Vagina (tissue), 2 donors: ENCODE results near the gene FBXL17. TPM values are rescaled to one million over a fixed set of nuclear protein-coding genes. Genes with fewer than 3 reads are reported as not detected.

Experiments
- DNase-seq, 2 donors: peaks; one replicate each; pipeline ENCODE4 v3.0.0-alpha.2; 2017; ENCODE audit errors: extremely low spot score in 2 of 2
- H3K27ac ChIP-seq: fragments of 200-600 bp; sonication (generic); one replicate; pipeline ENCODE4 v1.5.1; 2019
- H3K27me3 ChIP-seq: fragments of 200-600 bp; sonication (generic); one replicate; pipeline ENCODE4 v1.5.1; 2019
- H3K36me3 ChIP-seq, 2 donors: fragments of 200-600 bp; sonication (generic); one replicate each; pipeline ENCODE4 v1.5.1; 2017 to 2019
- H3K4me1 ChIP-seq: fragments of 200-600 bp; sonication (generic); one replicate; pipeline ENCODE4 v1.5.1; 2019
- H3K4me3 ChIP-seq, 2 donors: fragments of 200-600 bp; sonication (generic); 1 replicate in 1 of 2; 2 replicates in 1 of 2; pipeline ENCODE4 v1.5.1; 2016 to 2019
- H3K9me3 ChIP-seq: fragments of 200-600 bp; sonication (generic); one replicate; pipeline ENCODE4 v1.5.1; 2019
- CTCF ChIP-seq, 3 experiments: fragments of 450-650 bp in 2 of 3; fragments of 200-600 bp in 1 of 3; sonication (generic) in 1 of 3; IDR thresholded peaks; one replicate each; pipeline ENCODE4 v1.5.1; 2017 to 2019; ENCODE audit warnings: antibody characterized with exemption in 3 of 3, mild to moderate bottlenecking in 2 of 3, moderate library complexity in 2 of 3
- POLR2A ChIP-seq, 2 donors: fragments of 450-650 bp; IDR thresholded peaks; one replicate each; pipeline ENCODE4 v1.6.1; 2017; ENCODE audit warnings: antibody characterized with exemption in 2 of 2, mild to moderate bottlenecking in 2 of 2, moderate library complexity in 2 of 2
- POLR2AphosphoS5 ChIP-seq, 2 donors: sonication (generic); formaldehyde crosslinking; IDR thresholded peaks; one replicate each; pipeline ENCODE4 v1.9.0; 2017; ENCODE audit warnings: antibody characterized with exemption in 2 of 2, mild to moderate bottlenecking in 2 of 2, low read depth in 1 of 2; ENCODE audit not compliant: insufficient read depth in 1 of 2
- intact Hi-C: fragments of 100-400 bp; cut with DNase I; formaldehyde crosslinking; loops from one replicate; pipeline ENCODE4 v1.15.1; 2023
- total RNA-seq: library from RNA; depleted of rRNA; stranded (reverse); fragments of >200 nt; gene quantifications from one replicate; pipeline ENCODE4 v1.2.3, GENCODE V29; 2016

FBXL17 gene
- total RNA-seq, 1 donor from 2014 or later = 15.0 TPM

DNA sequence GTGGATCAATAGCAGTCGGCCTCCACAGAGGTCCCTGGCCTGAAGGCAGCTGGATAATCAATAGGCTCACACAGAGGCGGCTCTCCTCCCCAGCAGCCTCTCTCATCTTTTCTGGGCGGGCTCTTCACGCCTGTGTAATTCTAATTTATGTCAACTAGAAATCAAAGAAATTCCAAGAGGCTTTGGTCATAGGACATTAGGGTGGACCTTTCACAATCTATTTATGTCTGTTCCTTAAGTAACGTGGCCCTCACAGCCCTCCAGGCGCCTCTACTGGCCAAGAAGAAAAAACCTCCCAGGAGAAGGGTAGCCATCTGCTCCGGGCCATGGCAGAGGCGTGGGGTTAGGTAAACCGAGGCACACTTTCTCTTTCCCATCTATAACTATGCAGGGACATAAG is 506.1 kb downstream of the FBXL17 start:
- DNase-seq = no peak
- H3K27ac ChIP-seq = no peak overlapping the region
- H3K4me3 ChIP-seq = no peak overlapping the region
- no peaks in the 10 kb centered on the region for H3K27me3 ChIP-seq
- intact Hi-C loops = no loop called here
- TF ChIP-seq POLR2A (IDR thresholded peaks at IDR 0.05) = no peak
- no peak for TF ChIP-seq CTCF (IDR thresholded peaks at IDR 0.05)
- TF ChIP-seq POLR2AphosphoS5 (IDR thresholded peaks at IDR 0.05; ENCODE audit: insufficient read depth in 1 of 2, low read depth in 1 of 2) = no peak
- H3K4me1 ChIP-seq = no peaks in the 10 kb centered on the region
- H3K36me3 ChIP-seq = no peaks in the 10 kb centered on the region
- H3K9me3 ChIP-seq = no peaks in the 10 kb centered on the region

GRCh38 chr5:107874795-107875194 is 507.1 kb downstream of the FBXL17 start:
- H3K4me3 ChIP-seq = no peak overlapping the region
- no peaks in the 10 kb centered on the region for H3K9me3 ChIP-seq
- H3K4me1 ChIP-seq = no peaks in the 10 kb centered on the region
- no peaks in the 10 kb centered on the region for H3K27me3 ChIP-seq
- H3K27ac ChIP-seq = no peak overlapping the region
- no peak for TF ChIP-seq POLR2A (IDR thresholded peaks at IDR 0.05)
- no peak for TF ChIP-seq CTCF (IDR thresholded peaks at IDR 0.05)
- TF ChIP-seq POLR2AphosphoS5 (IDR thresholded peaks at IDR 0.05; ENCODE audit: insufficient read depth in 1 of 2, low read depth in 1 of 2) = no peak
- DNase-seq = no peak
- H3K36me3 ChIP-seq = no peaks in the 10 kb centered on the region
- intact Hi-C loops = no loop called here

DNA sequence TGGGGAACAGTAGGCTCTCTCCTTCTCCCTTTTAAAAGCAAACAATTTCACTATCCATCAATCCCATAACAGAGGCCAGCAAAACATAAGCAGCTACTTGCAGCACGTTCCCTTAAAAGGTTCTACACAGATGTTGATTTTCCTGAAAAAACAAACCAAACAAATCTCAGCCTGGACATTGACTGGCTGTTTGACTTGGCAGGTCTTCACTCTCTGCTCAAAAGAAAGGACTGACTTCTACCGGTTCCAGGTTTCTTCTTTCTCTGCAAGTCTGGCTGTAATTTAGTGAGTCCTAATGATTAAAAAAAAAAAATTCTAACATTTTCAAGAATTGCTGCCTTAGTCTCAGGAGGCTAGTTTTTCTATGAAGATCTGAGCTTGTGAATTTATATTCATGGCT is 508.0 kb downstream of the FBXL17 start:
- Histone ChIP-seq H3K36me3 (no peaks in the 10 kb centered on the region), H3K27me3 (no peaks in the 10 kb centered on the region), H3K4me3 (no peak overlapping the region), H3K9me3 (no peaks in the 10 kb centered on the region), H3K4me1 (no peaks in the 10 kb centered on the region), H3K27ac (no peak overlapping the region)
- intact Hi-C loops = no loop called here
- no peak for DNase-seq
- no peak for TF ChIP-seq CTCF (IDR thresholded peaks at IDR 0.05)

GRCh38 chr5:107871023-107871422 is 510.9 kb downstream of the FBXL17 start:
- TF ChIP-seq POLR2AphosphoS5 (IDR thresholded peaks at IDR 0.05; ENCODE audit: insufficient read depth in 1 of 2, low read depth in 1 of 2) = no peak
- no peak for TF ChIP-seq POLR2A (IDR thresholded peaks at IDR 0.05)
- no peak for TF ChIP-seq CTCF (IDR thresholded peaks at IDR 0.05)
- Histone ChIP-seq H3K4me1 (no peaks in the 10 kb centered on the region), H3K36me3 (no peaks in the 10 kb centered on the region), H3K27me3 (no peaks in the 10 kb centered on the region), H3K27ac (no peak overlapping the region), H3K9me3 (no peaks in the 10 kb centered on the region), H3K4me3 (no peak overlapping the region)
- intact Hi-C loops = no loop called here
- no peak for DNase-seq

DNA sequence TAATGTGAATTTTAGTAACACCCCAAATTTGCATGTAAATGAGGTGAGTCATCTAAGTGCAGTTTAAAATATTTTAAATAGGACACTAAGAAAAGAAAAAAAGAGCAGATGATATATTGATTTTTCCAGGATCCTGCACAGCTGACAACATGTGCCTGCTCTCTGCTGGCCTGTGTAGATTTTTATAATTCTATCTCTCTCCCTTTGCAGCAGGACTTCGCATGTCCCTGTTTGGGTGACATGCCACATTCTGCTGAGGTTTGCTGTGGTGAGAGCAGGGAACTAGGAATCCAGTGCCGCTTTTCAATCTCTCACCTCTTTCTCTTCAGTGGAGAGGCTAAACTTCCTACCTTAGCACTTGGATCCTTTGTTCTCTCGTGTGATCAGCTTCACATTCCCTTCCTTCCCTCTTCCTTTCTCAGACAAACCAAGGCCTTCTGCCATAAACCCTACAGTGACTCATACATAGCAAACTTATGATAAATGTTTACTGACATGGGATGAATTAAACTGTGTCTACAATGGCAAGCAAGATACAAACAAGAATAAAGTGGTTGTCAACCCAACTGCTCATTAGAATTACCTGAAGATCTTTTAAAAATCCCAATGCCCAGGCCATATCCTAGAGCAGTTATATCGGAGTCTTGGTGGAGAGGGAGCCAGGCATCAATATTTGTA is 512.3 kb downstream of the FBXL17 start:
- no peak overlapping the region for H3K4me3 ChIP-seq
- intact Hi-C loops = no loop called here
- no peak for TF ChIP-seq POLR2AphosphoS5 (IDR thresholded peaks at IDR 0.05; ENCODE audit: insufficient read depth in 1 of 2, low read depth in 1 of 2)
- no peak for TF ChIP-seq CTCF (IDR thresholded peaks at IDR 0.05)
- TF ChIP-seq POLR2A (IDR thresholded peaks at IDR 0.05) = no peak
- H3K4me1 ChIP-seq = no peaks in the 10 kb centered on the region
- no peaks in the 10 kb centered on the region for H3K9me3 ChIP-seq
- no peaks in the 10 kb centered on the region for H3K36me3 ChIP-seq
- no peak overlapping the region for H3K27ac ChIP-seq
- no peak for DNase-seq
- no peaks in the 10 kb centered on the region for H3K27me3 ChIP-seq
